ENCODE measurements around the gene CD40.

- no peak for TF ChIP-seq POLR2A (IDR thresholded peaks at IDR 0.05)
- no peak for TF ChIP-seq CTCF (IDR thresholded peaks at IDR 0.05)
Measured at GRCh38 chr20:46085179-46085851, 32.8 kb upstream of the CD40 start.

Measured in testis (tissue), 2 donors.